Immature natural killer cell (primary cell): Measurements from ENCODE around the gene MKRN2. TPM values are rescaled to one million over a fixed set of nuclear protein-coding genes. Genes with fewer than 3 reads are reported as not detected.
"Not testable (repeated sequence)": the region's sequence is repeated elsewhere in the genome, so short reads cannot be mapped to it uniquely, and the experiment has no call there.

ENCODE experiments used
- DNase-seq, 3 donors: peaks; one replicate each; pipeline ENCODE4 v3.0.0; 2022; ENCODE audit warnings: mixed read lengths in 1 of 3
- H3K27ac Mint-ChIP-seq, 6 donors: one replicate each; pipeline ENCODE4 v1.8.0; 2020; ENCODE audit warnings: mixed read lengths in 6 of 6, mild to moderate bottlenecking in 5 of 6, inconsistent platforms in 4 of 6, moderate library complexity in 3 of 6
- H3K27me3 Mint-ChIP-seq, 3 donors: one replicate each; pipeline ENCODE4 v1.8.0; 2020 to 2021; ENCODE audit warnings: low read depth in 3 of 3, mild to moderate bottlenecking in 3 of 3, mixed read lengths in 3 of 3, moderate library complexity in 3 of 3, inconsistent platforms in 1 of 3
- H3K36me3 Mint-ChIP-seq, 3 donors: one replicate each; pipeline ENCODE4 v1.8.0; 2020; ENCODE audit warnings: mixed read lengths in 3 of 3, inconsistent platforms in 2 of 3, mild to moderate bottlenecking in 2 of 3
- H3K4me1 Mint-ChIP-seq, 2 donors: one replicate each; pipeline ENCODE4 v1.8.0; 2020; ENCODE audit warnings: inconsistent platforms in 2 of 2, mild to moderate bottlenecking in 2 of 2, mixed read lengths in 2 of 2, moderate library complexity in 1 of 2
- H3K4me3 Mint-ChIP-seq, 5 donors: one replicate each; pipeline ENCODE4 v1.8.0; 2020; ENCODE audit warnings: mild to moderate bottlenecking in 5 of 5, mixed read lengths in 5 of 5, inconsistent platforms in 3 of 5, moderate library complexity in 3 of 5
- H3K9me3 Mint-ChIP-seq, 6 donors: one replicate each; pipeline ENCODE4 v1.8.0; 2020; ENCODE audit warnings: mild to moderate bottlenecking in 6 of 6, mixed read lengths in 6 of 6, inconsistent platforms in 4 of 6, moderate library complexity in 3 of 6
- polyA plus RNA-seq, 3 donors: library from polyadenylated mRNA; unstranded; fragments of 300-500 nt; fragmentation: Illumina TruSeq; gene quantifications; one replicate each; pipeline ENCODE4 v1.2.3, GENCODE V29; 2021

MKRN2 gene
- polyA plus RNA-seq, 3 donors from 2014 or later, result 48.6 to 58.1 (median 50.8) TPM

DNA sequence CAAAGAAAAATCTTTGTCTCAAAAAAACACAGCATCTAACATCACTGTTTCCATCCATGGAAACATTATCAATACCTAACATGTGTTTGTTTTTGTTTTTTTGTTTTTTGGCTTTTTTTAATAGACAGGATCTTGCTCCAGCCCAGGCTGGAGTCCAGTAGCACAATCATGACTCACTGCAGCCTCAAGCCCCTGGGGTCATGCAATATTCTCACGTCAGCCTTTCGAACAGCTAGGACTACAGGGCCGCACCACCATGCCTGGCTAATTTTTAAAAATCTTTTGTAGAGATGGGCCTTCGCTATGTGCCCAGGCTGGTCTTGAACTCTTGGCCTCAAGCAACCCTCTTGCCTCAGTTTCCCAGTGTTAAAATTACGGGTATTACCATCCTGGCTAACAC, 54.2 kb downstream of the MKRN2 start:
- Mint-ChIP-seq H3K4me1 (peaks cover 46 to 67% of the 10 kb centered on the region in 2 donors), H3K27ac (peak overlapping the region in 2 of 6 donors; percentile 17 to 40), H3K9me3 (no peaks in the 10 kb centered on the region), H3K27me3 (peaks cover 3 to 4% (median 4%) of the 10 kb centered on the region in 3 donors), H3K4me3 (no peak overlapping the region), H3K36me3 (peaks cover 15 to 37% (median 17%) of the 10 kb centered on the region in 3 donors)
- DNase-seq, result no peak

DNA sequence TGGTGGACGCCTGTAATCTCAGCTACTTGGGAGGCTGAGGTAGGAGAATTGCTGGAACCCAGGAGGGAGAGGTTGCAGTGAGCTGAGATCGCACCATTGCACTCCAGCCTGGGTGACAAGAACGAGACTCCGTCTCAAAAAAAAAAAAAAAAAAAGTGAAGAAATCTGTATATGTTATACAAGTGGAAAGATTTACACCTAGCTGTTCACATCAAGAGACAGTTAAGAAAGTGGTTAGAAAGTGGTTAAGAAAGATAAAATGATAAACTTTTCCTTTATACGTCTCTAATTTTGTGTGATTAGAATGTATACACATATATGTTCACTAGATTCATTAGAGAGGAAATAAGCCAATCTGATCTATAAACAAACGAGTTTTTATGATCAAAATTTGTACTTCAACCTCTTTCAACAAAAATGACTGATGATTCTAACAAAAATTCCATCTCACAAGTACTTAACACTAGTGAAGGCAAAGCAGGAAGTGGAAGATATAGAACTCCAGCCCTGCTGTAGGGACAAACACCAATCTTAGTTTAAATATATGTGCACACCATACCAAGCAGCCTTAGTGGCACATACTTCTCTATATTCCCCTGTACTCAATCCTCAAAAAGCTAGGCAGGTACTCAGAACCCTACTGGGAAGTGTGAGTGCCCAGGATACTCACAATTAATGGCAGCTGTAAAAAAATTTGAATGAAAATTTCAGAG, 55.8 kb downstream of the MKRN2 start:
- no peaks in the 10 kb centered on the region for H3K27me3 Mint-ChIP-seq
- peak overlapping the region; percentile 63 to 88 (median 86) for H3K27ac Mint-ChIP-seq
- peaks cover 40 to 62% of the 10 kb centered on the region in 2 donors for H3K4me1 Mint-ChIP-seq
- H3K36me3 Mint-ChIP-seq, result peaks cover 15 to 35% (median 18%) of the 10 kb centered on the region in 3 donors
- H3K9me3 Mint-ChIP-seq, result no peaks in the 10 kb centered on the region
- peak in 1 of 3 donors; percentile 12 for DNase-seq
- peak overlapping the region; percentile 14 to 63 (median 50) for H3K4me3 Mint-ChIP-seq

DNA sequence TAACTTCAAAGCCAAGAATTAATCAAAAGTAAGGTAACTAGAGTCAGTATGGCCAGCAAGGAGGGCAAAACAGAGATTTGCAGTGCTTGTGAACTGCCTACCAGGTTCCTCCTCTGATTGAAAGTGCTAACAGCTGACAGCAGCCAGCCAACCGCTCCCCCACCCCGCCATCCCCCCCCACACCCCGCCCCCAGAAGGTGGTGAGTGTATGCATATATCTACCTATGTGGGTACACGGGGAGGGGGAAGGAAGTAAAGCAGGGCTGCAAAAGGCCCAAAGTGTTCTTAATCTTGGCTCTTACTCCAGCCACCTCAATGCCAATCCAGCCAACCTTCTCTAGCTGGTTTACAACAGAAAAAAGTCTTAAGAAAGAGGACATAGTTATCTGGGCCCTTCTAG, 56.4 kb downstream of the MKRN2 start:
- DNase-seq, result no peak
- H3K27me3 Mint-ChIP-seq, result no peaks in the 10 kb centered on the region
- no peaks in the 10 kb centered on the region for H3K9me3 Mint-ChIP-seq
- H3K4me1 Mint-ChIP-seq, result peaks cover 40 to 62% of the 10 kb centered on the region in 2 donors
- H3K27ac Mint-ChIP-seq, result peak overlapping the region; percentile 63 to 88 (median 86)
- peaks cover 12 to 34% (median 17%) of the 10 kb centered on the region in 3 donors for H3K36me3 Mint-ChIP-seq
- peak overlapping the region in 2 of 5 donors; percentile 35 to 63 for H3K4me3 Mint-ChIP-seq

DNA sequence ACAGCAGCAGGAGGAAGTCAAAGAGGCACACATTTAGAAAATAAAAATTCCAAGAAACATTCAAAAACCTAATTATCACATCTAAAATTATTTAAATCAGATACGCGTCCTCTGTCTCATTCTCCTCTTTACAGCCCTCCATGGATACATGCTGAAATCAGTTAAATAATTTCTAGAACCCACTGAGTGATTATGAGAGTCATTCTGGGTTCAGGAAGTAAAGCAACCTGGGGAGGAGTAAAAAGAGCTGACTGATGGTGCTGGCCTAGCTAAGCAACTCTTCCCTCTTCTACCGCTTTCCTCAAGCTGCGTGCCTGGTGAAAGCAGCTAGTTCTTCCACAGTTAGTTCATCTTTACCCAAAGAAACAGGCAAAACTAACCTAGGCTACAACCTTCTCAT, 58.4 kb downstream of the MKRN2 start:
- Mint-ChIP-seq H3K27me3 (no peaks in the 10 kb centered on the region), H3K9me3 (no peaks in the 10 kb centered on the region), H3K4me3 (no peak overlapping the region), H3K4me1 (peaks cover 37 to 52% of the 10 kb centered on the region in 2 donors), H3K36me3 (peaks cover 7 to 23% (median 11%) of the 10 kb centered on the region in 3 donors), H3K27ac (peak overlapping the region in 4 of 6 donors; percentile 1 to 59 (median 25))
- no peak for DNase-seq

DNA sequence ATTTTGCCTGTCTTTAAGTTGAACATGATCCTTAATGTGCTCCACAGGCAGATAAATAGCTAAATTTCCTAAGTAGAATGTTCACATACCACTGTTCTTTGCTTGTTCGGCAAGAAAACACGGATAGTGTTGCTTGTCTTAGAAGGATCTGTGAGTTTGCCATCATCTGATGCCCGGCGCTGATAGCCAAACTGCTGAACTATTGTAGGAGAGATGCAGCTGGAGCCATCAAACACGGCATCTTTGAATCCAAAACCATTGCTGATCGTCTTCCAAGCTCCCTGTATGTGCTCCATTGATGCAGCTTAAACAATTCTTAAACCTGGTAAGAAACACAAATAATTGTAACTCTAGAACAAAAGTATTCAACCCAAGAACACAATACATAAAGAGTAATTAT, 61.5 kb downstream of the MKRN2 start:
- no peaks in the 10 kb centered on the region for H3K27me3 Mint-ChIP-seq
- no peak overlapping the region for H3K4me3 Mint-ChIP-seq
- H3K9me3 Mint-ChIP-seq, result no peaks in the 10 kb centered on the region
- H3K27ac Mint-ChIP-seq, result peak overlapping the region in 2 of 6 donors; percentile 2 to 27
- peaks cover 29 to 51% of the 10 kb centered on the region in 2 donors for H3K4me1 Mint-ChIP-seq
- no peak for DNase-seq
- H3K36me3 Mint-ChIP-seq, result peaks cover 7 to 15% (median 11%) of the 10 kb centered on the region in 3 donors

DNA sequence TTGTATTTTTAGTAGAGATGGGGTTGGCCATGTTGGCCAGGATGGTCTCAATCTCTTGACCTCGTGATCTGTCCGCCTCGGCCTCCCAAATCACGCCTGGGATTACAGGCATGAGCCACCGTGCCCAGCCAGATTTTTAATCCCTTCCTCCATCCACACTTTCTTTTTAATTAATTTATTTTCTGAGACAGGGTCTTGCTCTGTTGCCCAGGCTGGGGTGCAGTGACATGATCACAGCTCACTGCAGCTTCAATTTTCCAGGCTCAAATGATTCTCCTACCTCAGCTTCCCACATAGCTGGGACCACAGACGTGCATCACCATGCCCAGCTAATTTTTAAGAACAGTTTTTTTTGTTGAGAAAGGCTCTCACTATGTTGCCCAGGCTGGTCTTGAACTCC, 63.4 kb downstream of the MKRN2 start:
- Mint-ChIP-seq H3K4me3 (no peak overlapping the region), H3K27me3 (no peaks in the 10 kb centered on the region), H3K4me1 (peaks cover 37 to 49% of the 10 kb centered on the region in 2 donors), H3K27ac (peak overlapping the region in 2 of 6 donors; percentile 20 to 23), H3K36me3 (peaks cover 7 to 15% (median 11%) of the 10 kb centered on the region in 3 donors), H3K9me3 (no peaks in the 10 kb centered on the region)
- no peak for DNase-seq

DNA sequence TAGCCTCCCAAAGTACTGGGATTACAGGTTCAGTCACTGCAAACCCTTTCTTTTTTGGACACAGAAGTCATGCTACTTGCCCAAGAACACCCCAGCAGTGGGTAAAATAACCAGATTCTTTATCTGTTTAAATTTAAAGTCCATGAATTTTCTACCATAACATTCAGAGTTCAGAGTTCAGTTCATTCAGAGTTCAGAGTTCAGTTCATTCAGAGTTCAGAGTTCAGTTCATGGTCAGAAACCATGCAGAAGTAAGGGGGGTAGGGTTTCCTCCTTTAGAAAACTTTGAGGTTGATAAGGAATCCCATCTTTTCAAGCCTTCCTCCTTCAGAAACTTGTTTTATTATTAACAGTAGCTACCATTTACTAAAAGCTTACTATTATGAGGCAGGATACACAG, 63.8 kb downstream of the MKRN2 start:
- Mint-ChIP-seq H3K4me3 (no peak overlapping the region), H3K4me1 (peaks cover 41 to 54% of the 10 kb centered on the region in 2 donors), H3K36me3 (peaks cover 7 to 12% (median 11%) of the 10 kb centered on the region in 3 donors), H3K27ac (peak overlapping the region in 3 of 6 donors; percentile 18 to 23 (median 20)), H3K9me3 (no peaks in the 10 kb centered on the region), H3K27me3 (no peaks in the 10 kb centered on the region)
- no peak for DNase-seq

DNA sequence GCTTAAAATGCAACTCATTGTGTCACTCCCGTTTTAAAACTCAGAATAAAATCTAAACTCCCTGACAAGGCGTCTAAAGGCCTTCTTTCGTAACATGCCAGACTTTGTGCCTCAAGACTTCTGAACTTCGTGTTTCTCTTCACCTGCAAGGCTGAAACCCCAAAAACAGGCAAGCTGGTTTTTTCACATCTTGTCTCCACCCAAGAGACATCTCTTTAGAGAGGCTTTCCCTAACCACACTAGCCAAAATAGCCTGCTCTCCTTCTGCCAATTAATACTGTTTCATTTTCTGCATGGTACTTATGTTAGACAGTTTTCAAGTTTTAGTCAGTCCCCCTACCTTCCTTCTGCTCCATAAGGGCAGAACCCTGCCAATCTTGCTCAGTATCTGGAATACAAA, 65.4 kb downstream of the MKRN2 start:
- H3K36me3 Mint-ChIP-seq, result peaks cover 0 to 4% (median 4%) of the 10 kb centered on the region in 3 donors
- peak overlapping the region in 3 of 5 donors; percentile 0 to 30 (median 12) for H3K4me3 Mint-ChIP-seq
- DNase-seq, result no peak
- H3K27me3 Mint-ChIP-seq, result no peaks in the 10 kb centered on the region
- H3K9me3 Mint-ChIP-seq, result no peaks in the 10 kb centered on the region
- H3K27ac Mint-ChIP-seq, result peak overlapping the region in 5 of 6 donors; percentile 10 to 82 (median 48)
- H3K4me1 Mint-ChIP-seq, result peaks cover 48 to 59% of the 10 kb centered on the region in 2 donors

DNA sequence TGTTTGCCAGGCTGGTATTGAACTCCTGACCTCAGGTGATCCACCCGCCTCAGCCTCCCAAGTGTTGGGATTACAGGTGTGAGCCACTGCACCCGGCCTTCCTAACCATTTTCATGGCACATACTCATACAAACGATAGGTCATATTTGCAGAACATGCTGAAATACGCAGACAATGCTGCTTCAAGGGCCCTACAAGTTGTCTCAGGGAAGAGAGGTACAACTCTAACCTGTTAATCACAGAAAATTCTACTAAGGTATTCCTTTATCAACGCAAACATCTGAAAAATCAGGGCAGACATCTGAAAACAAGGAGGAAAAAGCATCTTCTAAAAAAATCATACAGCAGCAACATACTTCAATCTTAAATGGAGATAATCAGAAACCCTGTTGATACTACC, 67.2 kb downstream of the MKRN2 start:
- Mint-ChIP-seq H3K4me1 (peaks cover 54 to 66% of the 10 kb centered on the region in 2 donors), H3K9me3 (no peaks in the 10 kb centered on the region), H3K36me3 (no peaks in the 10 kb centered on the region), H3K27me3 (no peaks in the 10 kb centered on the region), H3K27ac (peak overlapping the region in 3 of 6 donors; percentile 25 to 70 (median 37)), H3K4me3 (peak overlapping the region in 3 of 5 donors; percentile 5 to 60 (median 31))
- no peak for DNase-seq

DNA sequence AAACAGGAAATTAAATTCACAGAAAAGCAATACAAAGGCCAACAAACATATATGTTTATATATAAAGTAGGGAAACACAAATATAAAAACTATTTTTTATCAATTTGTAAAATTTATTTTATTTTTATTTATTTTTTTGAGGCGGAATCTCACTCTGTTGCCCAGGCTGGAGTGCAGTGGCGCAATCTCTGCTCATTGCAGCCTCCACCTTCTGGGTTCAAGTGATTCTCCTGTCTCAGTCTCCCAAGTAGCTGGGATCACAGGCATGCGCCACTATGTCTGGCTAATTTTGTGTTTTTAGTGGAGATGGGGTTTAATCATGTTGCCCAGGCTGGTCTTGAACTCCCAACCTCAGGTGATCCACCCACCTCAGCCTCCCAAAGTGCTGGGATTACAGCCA, 68.1 kb downstream of the MKRN2 start:
- not testable (repeated sequence) for DNase-seq, H3K9me3 Mint-ChIP-seq, H3K36me3 Mint-ChIP-seq, H3K27me3 Mint-ChIP-seq
- peaks cover 62 to 75% of the 10 kb centered on the region in 2 donors for H3K4me1 Mint-ChIP-seq
- H3K4me3 Mint-ChIP-seq, result peak overlapping the region; percentile 79 to 87 (median 84)
- H3K27ac Mint-ChIP-seq, result peak overlapping the region in 5 of 6 donors; percentile 56 to 92 (median 85)

DNA sequence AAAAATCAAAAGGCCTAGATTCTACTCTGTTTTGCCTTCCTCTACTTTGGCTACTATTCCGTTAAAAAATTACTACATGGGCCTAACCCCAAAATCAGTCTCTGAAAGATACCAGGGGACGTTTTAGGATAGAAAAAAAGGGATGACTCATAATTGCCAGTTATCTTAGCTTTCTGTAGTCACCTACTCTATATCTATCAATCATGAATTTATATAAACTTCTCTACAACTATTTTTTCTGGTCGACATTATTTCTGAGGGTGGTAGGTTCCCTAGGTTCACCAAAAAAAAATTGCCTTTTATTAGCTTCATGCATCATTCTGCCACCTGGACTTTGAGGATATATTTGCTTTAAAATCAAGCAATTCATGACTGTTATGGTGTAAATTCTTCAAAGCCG, 70.5 kb downstream of the MKRN2 start:
- Mint-ChIP-seq H3K4me3 (peak overlapping the region in 1 of 5 donors; percentile 1), H3K27ac (peak overlapping the region in 4 of 6 donors; percentile 2 to 78 (median 26)), H3K27me3 (no peaks in the 10 kb centered on the region), H3K4me1 (peaks cover 57 to 76% of the 10 kb centered on the region in 2 donors), H3K9me3 (no peaks in the 10 kb centered on the region), H3K36me3 (no peaks in the 10 kb centered on the region)
- DNase-seq, result no peak

DNA sequence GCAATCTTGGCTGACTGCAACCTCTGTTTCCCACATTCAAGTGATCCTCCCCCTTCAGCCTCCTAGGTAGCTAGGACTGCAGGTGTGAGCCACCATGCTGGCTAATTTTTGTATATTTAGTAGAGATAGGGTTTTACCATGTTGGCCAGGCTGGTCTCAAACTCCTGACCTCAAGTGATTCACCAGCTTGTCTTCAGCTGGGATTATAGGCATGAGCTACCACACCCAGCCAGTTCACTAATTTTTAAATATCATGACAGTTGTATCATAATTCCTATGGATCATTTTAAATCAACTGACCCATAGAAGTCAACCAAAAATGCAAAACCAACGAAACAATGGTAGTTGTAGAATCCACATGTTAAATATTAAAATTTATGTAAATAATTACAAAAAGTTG, 71.9 kb downstream of the MKRN2 start:
- Mint-ChIP-seq H3K9me3 (no peaks in the 10 kb centered on the region), H3K27ac (peak overlapping the region in 1 of 6 donors; percentile 6), H3K27me3 (no peaks in the 10 kb centered on the region), H3K4me1 (peaks cover 59 to 78% of the 10 kb centered on the region in 2 donors), H3K36me3 (no peaks in the 10 kb centered on the region), H3K4me3 (no peak overlapping the region)
- no peak for DNase-seq

DNA sequence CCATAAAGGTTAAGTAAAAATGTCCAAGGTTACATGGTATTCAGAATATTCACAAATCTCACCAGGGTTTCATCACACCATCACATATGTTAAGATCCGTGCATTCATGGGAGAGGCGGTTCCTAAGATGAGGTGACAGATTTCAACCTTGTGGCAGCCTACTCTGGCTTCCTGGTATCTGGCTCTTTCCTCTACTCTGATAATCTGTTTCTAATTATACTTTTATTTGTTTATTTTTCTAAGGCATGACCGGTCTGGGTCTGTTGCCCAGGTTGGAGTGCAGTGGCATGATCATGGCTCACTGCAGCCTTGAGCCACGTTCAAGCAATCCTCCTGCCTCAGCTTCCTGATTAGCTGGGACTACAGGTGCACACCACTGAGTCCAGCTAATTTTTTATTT, 72.7 kb downstream of the MKRN2 start:
- Mint-ChIP-seq H3K27me3 (no peaks in the 10 kb centered on the region), H3K4me3 (peak overlapping the region in 1 of 5 donors; percentile 12), H3K36me3 (no peaks in the 10 kb centered on the region), H3K27ac (peak overlapping the region in 3 of 6 donors; percentile 6 to 82 (median 75)), H3K9me3 (no peaks in the 10 kb centered on the region), H3K4me1 (peaks cover 57 to 76% of the 10 kb centered on the region in 2 donors)
- no peak for DNase-seq

DNA sequence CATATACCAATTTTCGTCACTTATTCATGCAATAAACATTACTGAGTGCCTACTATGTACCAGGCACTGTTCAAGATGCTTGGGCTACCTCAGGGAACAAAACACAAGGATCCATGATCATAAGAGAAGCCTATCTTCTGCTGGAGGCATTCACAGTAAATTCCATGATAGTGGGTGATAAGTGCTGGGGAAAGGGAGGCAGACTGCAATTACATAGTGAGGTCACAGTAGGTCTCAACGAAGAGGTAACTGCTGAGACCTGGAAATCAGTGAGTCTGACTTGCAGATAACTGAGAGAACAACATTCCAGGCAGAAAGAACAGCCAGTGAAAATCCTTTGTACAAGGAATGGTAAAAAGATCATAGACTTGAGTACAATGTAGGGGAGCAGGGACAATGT, 73.4 kb downstream of the MKRN2 start:
- DNase-seq, result no peak
- no peaks in the 10 kb centered on the region for H3K9me3 Mint-ChIP-seq
- H3K27ac Mint-ChIP-seq, result peak overlapping the region in 3 of 6 donors; percentile 33 to 76 (median 44)
- H3K4me1 Mint-ChIP-seq, result peaks cover 52 to 76% of the 10 kb centered on the region in 2 donors
- H3K36me3 Mint-ChIP-seq, result no peaks in the 10 kb centered on the region
- H3K4me3 Mint-ChIP-seq, result peak overlapping the region in 1 of 5 donors; percentile 22
- H3K27me3 Mint-ChIP-seq, result no peaks in the 10 kb centered on the region
